GM04503 (cell line): ENCODE results near the gene ELOVL3.
"Not testable (repeated sequence)": the region's sequence is repeated elsewhere in the genome, so short reads cannot be mapped to it uniquely, and the experiment has no call there.

Experiments
- DNase-seq: peaks from one replicate; pipeline ENCODE4 v3.0.0-alpha.2; 2012; ENCODE audit warnings: low read depth

ELOVL3 gene, protein sequence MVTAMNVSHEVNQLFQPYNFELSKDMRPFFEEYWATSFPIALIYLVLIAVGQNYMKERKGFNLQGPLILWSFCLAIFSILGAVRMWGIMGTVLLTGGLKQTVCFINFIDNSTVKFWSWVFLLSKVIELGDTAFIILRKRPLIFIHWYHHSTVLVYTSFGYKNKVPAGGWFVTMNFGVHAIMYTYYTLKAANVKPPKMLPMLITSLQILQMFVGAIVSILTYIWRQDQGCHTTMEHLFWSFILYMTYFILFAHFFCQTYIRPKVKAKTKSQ

DNA sequence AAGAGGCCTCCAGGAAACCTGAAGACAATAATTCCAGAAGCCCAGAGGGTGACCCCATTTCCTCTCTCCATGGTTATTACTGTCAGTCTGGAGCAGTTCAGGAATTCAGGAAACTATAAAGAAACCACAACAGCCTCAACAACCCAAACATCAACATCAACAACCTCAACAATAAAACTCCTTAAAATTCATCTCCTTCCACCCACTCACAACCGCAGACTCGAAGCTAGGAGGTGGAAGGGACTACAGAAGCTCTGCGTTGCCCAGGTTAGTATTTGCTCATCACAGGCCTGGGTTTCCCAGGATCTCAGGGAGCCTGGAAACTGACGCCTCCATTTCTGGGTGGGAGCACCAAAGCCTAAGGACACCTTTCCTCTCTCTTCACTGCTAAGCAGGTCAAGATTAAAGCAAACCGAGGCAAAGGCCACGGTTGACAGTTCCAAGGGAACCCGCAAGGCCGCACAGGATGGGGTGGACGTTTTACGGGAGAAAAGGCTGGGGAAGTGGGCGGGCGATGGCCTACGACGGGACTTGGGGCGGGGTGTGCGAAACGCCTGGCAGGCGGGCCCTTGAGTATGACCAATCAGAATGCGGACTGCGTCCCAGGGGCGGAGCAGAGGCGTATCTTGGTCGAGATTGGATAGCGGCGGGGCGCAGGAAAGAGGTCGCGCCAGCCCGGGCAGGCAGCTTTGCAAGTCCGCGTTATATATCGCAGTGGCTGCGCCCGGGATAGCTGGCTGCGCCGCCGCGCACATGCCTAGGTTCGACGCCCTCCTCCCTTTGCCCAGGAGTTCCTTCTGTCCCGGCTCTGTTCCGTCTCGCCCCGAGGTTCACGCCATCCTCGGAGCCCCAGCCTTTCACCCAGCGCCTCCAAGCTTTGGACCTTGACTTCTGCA is at the start of gene ELOVL3:
Gene ELOVL3, plus strand, starts transcription at position 654 of the 896 bp plus-strand sequence. CDS start 250 bp downstream, outside the sequence.
- DNase-seq = peak; percentile 67

DNA sequence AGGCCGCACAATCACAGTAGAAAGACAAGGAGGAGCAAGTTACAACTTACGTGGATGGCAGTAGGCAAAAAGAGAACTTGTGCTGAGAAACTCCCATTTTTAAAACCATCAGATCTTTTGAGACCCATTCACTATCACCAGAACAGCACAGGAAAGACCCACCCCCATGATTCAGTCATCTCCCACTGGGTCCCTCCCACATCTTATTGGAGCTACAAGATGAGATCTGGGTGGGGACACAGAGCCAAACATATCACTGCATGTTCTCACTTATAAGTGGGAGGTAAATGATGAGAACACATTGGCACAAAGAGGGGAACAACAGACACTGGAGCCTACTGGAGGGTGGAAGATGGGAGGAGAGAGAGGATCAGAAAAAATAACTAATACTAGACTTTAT is 41.5 kb upstream of the ELOVL3 start:
- no peak for DNase-seq

DNA sequence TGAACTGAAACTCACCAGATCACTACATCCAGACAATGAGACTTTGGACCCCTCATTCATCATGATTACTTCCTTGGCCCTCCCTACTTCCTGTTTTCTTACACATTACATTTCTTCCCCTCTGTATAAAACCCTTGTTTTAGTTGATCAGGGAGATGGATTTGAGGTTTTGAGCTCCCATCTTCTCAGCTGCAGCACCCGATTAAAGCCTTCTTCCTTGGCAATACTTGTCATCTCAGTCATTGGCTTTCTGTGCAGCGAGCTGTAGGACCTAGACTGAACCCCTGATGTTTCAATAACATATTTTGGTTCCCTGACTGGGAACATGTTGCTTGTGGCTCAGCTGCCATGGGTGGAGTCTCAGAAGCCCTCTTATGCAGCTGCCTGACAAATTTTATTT is 40.8 kb upstream of the ELOVL3 start:
- DNase-seq = no peak

GRCh38 chr10:102185811-102186527 is 40.1 kb upstream of the ELOVL3 start:
- no peak for DNase-seq

- no peak for DNase-seq
Measured at GRCh38 chr10:102188298-102188940, 37.7 kb upstream of the ELOVL3 start.

- DNase-seq = not testable (repeated sequence)
Measured at GRCh38 chr10:102188941-102189898, 36.9 kb upstream of the ELOVL3 start.

- no peak for DNase-seq
Measured at GRCh38 chr10:102191956-102192355, 34.1 kb upstream of the ELOVL3 start.

- no peak for DNase-seq
Measured at GRCh38 chr10:102195296-102195870, 30.7 kb upstream of the ELOVL3 start.

- DNase-seq = no peak
Measured at GRCh38 chr10:102196893-102197292, 29.2 kb upstream of the ELOVL3 start.

DNA sequence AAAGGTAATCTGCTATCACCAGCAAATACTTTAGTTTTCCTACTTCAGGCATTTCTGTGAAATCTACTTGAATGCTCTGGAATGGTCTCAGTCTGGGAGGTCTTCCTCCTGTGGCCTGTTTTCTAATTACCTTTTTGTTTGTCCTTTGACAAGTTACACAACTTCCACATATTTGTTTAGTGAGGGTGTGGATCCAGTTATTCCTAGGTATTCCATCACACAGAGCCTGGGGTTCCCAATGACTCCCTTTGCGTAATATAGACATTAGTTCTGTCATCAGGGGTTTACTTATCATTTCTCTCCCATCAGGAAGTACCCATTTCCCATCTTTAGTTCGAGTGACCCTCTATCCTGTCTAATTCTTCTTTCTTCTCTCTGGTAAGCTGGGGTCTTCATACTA is 28.1 kb upstream of the ELOVL3 start:
- no peak for DNase-seq

DNA sequence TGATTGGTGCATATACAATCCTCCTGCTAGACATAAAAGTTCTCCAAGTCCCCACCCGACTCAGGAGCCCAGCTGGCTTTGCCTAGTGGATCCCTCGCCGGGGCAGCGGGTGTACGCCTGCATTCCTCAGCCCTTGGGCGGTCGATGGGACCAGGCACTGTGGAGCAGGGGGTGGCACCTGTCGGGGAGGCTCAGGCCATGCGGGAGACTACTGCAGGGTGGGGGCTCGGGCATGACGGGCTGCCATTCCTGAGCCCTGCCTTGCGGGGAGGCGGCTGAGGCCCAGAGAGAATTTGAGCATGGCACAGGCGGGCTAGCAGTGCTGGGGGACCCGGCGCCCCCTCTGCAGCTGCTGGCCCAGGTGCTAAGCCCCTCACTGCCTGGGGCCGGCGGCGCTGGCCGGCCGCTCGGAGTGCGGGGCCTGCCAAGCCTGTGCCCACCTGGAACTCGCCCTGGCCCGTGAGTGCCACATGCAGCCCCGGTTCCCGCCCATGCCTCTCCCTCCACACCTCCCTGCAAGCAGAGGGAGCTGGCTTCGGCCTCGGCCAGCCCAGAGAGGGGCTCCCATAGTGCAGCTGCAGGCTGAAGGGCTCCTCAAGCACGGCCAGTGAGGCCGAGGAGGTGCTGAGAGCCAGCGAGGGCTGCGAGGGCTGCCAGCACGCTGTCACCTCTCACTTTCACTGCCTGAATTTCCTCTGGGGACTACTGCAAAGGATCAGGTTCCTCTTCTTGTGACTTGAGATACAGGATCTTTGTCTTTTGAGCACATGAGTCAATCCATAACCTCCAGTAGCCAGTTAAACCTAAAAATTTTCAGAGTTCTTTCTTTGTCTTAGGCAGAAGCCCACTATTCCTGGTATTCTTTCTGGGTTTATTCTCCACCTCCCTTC is 25.1 kb upstream of the ELOVL3 start:
- DNase-seq = no peak

DNA sequence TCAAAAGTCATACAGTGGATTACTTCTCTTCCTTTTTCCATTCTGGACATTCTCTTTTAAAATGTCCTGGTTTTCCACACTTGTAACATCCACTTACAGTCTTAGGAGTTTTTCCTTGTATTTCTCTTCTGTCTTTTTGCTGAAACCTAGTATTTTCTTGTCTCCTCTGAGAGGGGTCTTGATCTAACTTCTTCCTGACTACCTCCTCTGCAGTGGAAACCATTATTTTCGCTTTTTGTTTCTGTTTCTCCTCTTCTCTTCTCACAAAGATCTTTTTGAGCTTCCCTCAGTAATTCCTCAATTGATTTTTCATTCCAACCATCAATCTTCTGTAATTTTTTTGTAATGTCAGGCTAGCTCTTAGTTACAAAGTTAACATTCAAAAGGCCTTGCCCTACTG is 23.7 kb upstream of the ELOVL3 start:
- no peak for DNase-seq

DNA sequence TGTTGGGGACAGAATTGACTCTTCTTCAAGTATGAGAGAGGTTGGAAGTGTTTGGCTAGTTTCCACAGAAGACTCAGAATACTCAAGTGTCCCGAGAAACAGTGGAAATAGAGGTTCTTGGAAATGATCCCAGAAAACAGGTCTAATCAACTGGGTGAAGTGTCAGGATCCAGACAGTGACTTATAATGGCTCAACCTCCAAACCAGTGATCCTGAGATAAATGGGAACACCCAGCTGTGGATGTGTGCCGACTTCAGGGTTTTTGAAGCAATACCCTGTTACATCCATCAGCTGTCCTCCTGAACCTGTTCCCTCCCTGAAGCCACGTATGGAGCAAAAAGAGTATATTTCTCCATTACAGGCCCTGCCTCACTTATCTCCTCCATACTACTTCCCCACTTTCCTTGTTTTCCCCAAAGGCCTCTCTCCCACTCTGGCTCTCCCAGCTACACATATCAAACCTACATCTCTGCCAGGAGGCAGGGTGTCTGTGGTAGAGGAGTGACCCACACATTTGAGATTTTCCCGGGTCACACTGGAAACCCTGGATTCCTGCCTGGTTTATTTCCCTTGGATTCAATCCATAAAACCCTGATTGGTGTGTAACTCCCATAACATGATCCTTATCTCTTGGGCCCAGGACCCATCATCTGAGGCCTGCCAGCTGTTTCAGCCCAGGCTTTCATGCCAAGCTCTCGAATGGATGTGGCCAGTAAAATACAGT is 17.6 kb upstream of the ELOVL3 start:
- no peak for DNase-seq

DNA sequence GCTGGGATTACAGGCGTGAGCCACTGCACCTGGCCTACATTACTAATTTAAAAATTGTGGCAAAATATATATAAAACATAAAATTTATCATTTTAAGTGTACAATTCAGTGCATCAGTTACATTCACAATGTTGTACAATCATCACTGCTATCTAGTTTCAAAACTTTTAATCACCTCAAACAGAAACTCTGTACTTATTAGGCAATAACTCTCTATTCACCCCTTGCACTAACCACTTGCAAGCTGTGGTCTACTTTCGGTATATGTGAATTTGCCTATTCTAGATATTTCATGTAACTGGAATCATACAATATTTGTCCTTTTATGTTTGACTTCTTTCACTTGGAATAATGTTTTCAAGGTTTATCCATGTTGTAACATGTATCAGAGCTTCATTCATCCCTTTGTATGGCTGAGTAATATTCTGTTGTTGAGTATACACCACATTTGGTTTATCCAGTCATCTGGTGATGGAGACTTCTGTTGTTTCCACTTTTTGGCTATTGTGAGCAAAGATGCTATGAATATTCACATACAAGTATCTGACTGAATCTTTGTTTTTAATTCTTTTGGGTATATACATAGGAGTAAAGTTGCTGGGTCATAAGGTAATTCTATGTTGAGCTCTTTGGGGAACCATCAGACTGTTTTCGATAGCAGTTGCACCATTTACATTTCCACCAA is 14.3 kb upstream of the ELOVL3 start:
- no peak for DNase-seq

- DNase-seq = not testable (repeated sequence)
Measured at GRCh38 chr10:102213599-102213998, 12.5 kb upstream of the ELOVL3 start.

- DNase-seq = no peak
Measured at GRCh38 chr10:102219370-102219769, 6.7 kb upstream of the ELOVL3 start.

DNA sequence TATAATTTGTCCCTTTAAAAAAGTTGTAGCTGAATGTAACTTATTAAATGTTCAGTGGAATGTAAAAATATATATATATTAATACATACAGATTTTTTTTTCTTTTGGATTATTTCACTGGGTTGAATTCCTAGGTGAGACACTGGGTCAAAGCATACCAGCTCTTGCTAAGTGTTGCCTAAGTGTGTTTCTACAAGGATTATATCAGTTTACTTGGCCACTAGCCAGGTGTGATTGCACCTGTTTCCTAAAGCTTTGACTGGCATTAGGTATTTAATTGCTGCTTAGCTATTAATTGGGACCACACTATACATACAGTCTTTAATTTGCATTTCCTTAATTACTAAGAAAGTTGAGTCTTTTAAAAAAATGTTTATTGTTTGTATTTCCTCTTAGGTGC is 5.5 kb upstream of the ELOVL3 start:
- DNase-seq = no peak

- no peak for DNase-seq
Measured at GRCh38 chr10:102222797-102223196, 3.3 kb upstream of the ELOVL3 start.
